Neural cell (in vitro differentiated cells): Measurements from ENCODE around the gene SLFN14. TPM values are rescaled to one million over a fixed set of nuclear protein-coding genes. Genes with fewer than 3 reads are reported as not detected.

ENCODE experiments used
- H2AFZ ChIP-seq: fragments of 200-600, 300-800 bp; sonication (generic), shearing (Covaris generic); 2 replicates; pipeline ENCODE4 v1.6.0; 2014; ENCODE audit warnings: low read depth, mild to moderate bottlenecking, antibody characterized with exemption, low read length, moderate library complexity
- H3F3A ChIP-seq: fragments of 200-600 bp; shearing (Covaris generic); 2 replicates; pipeline ENCODE4 v1.6.1; 2016; ENCODE audit warnings: mild to moderate bottlenecking, moderate library complexity, mixed read lengths, antibody characterized with exemption, low read length; ENCODE audit not compliant: insufficient read depth, poor library complexity, severe bottlenecking
- H3K27ac ChIP-seq: fragments of 200-600, 300-800 bp; sonication (generic), shearing (Covaris generic); 2 replicates; pipeline ENCODE4 v1.5.1; 2014; ENCODE audit warnings: mild to moderate bottlenecking, low read length, moderate library complexity
- H3K27me3 ChIP-seq: fragments of 300-800, 200-600 bp; sonication (generic), shearing (Covaris generic); 2 replicates; pipeline ENCODE4 v1.6.0; 2014; ENCODE audit warnings: mild to moderate bottlenecking, low read depth, low read length, moderate library complexity; ENCODE audit not compliant: insufficient read depth
- H3K36me3 ChIP-seq: fragments of 300-800, 200-600 bp; sonication (generic), shearing (Covaris generic); 2 replicates; pipeline ENCODE4 v1.5.1; 2014; ENCODE audit warnings: mild to moderate bottlenecking, antibody characterized with exemption, low read length, moderate library complexity; ENCODE audit not compliant: insufficient read depth
- H3K4me2 ChIP-seq: fragments of 300-800, 200-600 bp; sonication (generic), shearing (Covaris generic); 2 replicates; pipeline ENCODE4 v1.6.0; 2014; ENCODE audit warnings: mild to moderate bottlenecking, low read length
- H3K4me3 ChIP-seq: fragments of 300-800, 200-600 bp; sonication (generic), shearing (Covaris generic); 2 replicates; pipeline ENCODE4 v1.5.1; 2014; ENCODE audit warnings: mild to moderate bottlenecking, low read length, moderate library complexity
- H3K79me2 ChIP-seq: fragments of 200-600 bp; shearing (Covaris generic); replicated peaks from 2 replicates; pipeline ENCODE4 v1.6.0; 2014; ENCODE audit warnings: mild to moderate bottlenecking, low read length, moderate library complexity; ENCODE audit not compliant: insufficient read depth
- H3K9ac ChIP-seq: fragments of 300-800, 200-600 bp; sonication (generic), shearing (Covaris generic); 2 replicates; pipeline ENCODE4 v1.6.1; 2016; ENCODE audit warnings: mild to moderate bottlenecking, low read length, mixed read lengths
- H3K9me2 ChIP-seq: fragments of 200-600 bp; shearing (Covaris generic); 2 replicates; pipeline ENCODE4 v1.6.1; 2016; ENCODE audit warnings: mild to moderate bottlenecking, low read length, mixed read lengths; ENCODE audit not compliant: insufficient read depth
- H3K9me3 ChIP-seq: fragments of 200-600, 300-800 bp; sonication (generic), shearing (Covaris generic); 2 replicates; pipeline ENCODE4 v1.6.1; 2016; ENCODE audit warnings: mild to moderate bottlenecking, mixed run types, low read length, moderate library complexity, mixed read lengths
- H4K20me1 ChIP-seq: fragments of 200-600 bp; shearing (Covaris generic); 2 replicates; pipeline ENCODE4 v1.6.1; 2016; ENCODE audit warnings: mild to moderate bottlenecking, mixed run types; ENCODE audit not compliant: insufficient read depth
- EP300 ChIP-seq: fragments of 450-650 bp; conservative IDR thresholded peaks from 2 replicates; pipeline ENCODE4 v1.6.1; 2014; ENCODE audit warnings: antibody characterized with exemption, mild to moderate bottlenecking, moderate library complexity; ENCODE audit not compliant: poor library complexity, severe bottlenecking
- EZH2 ChIP-seq: fragments of 200-600, 300-800 bp; shearing (Covaris generic), sonication (generic); IDR thresholded peaks from 2 replicates; pipeline ENCODE4 v1.6.1; 2014; ENCODE audit warnings: antibody characterized with exemption, low read length, borderline replicate concordance, mild to moderate bottlenecking; ENCODE audit not compliant: insufficient read depth, poor library complexity, severe bottlenecking
- MXI1 ChIP-seq: fragments of 450-650 bp; conservative IDR thresholded peaks from 2 replicates; pipeline ENCODE4 v1.6.1; 2014; ENCODE audit warnings: antibody characterized with exemption, mild to moderate bottlenecking; ENCODE audit not compliant: poor library complexity, severe bottlenecking
- POLR2AphosphoS5 ChIP-seq: IDR thresholded peaks from 2 replicates; pipeline ENCODE4 v1.6.1; 2012
- RAD21 ChIP-seq: fragments of 450-650 bp; conservative IDR thresholded peaks from 2 replicates; pipeline ENCODE4 v1.6.1; 2014; ENCODE audit warnings: antibody characterized with exemption, mild to moderate bottlenecking, moderate library complexity
- SMC3 ChIP-seq: fragments of 450-650 bp; conservative IDR thresholded peaks from 2 replicates; pipeline ENCODE4 v1.6.1; 2014; ENCODE audit warnings: antibody characterized with exemption, mild to moderate bottlenecking, moderate library complexity; ENCODE audit not compliant: poor library complexity
- TAF1 ChIP-seq: IDR thresholded peaks from 2 replicates; pipeline ENCODE4 v1.6.1; 2012; ENCODE audit warnings: low read depth
- polyA plus RNA-seq: library from polyadenylated mRNA; depleted of rRNA; stranded (reverse); fragments of >200 nt; gene quantifications from 2 replicates; pipeline ENCODE4 v1.2.3, GENCODE V29; 2014
- TF ChIP-seq, protein P1 (sequence below): fragments of 450-650 bp; IDR thresholded peaks from 2 replicates; pipeline ENCODE4 v1.5.1; 2014; ENCODE audit warnings: antibody characterized with exemption, mild to moderate bottlenecking, moderate library complexity; ENCODE audit not compliant: poor library complexity, severe bottlenecking
- TF ChIP-seq, protein P2 (sequence below): IDR thresholded peaks from 2 replicates; pipeline ENCODE4 v1.6.1; 2012; ENCODE audit warnings: borderline replicate concordance

The SLFN14 gene
- polyA plus RNA-seq, 1 donor from 2014 or later: not detected

DNA sequence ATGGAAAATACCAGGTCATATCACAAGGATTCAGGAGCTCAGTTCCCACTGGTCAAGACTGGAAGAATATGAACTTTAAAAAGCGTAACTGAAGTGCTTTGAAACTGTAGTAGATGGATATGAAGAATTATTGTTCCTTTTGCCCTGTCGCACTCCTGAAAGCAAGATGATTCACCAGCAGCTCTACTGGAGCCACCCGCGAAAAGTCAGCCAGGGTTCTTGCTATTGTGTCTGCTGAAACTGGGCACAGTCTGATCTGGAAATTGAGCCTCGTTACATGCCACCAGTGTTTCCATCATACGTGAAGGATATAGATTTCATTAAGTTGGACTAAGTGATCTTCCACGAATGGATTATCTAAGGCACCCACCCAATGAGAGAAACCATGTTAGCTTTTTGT, 43.1 kb upstream of the SLFN14 start:
- Histone ChIP-seq H3K9ac (no peak overlapping the region), H3K9me3 (no peaks in the 10 kb centered on the region), H3K9me2 (no peaks in the 10 kb centered on the region), H3K79me2 (peaks cover 4% of the 10 kb centered on the region), H4K20me1 (no peaks in the 10 kb centered on the region), H2AFZ (no peak overlapping the region), H3K27ac (no peak overlapping the region), H3K36me3 (peaks cover 13% of the 10 kb centered on the region), H3K4me3 (no peak overlapping the region), H3K27me3 (no peaks in the 10 kb centered on the region), H3K4me2 (no peak overlapping the region), H3F3A (no peaks in the 10 kb centered on the region)
- TF ChIP-seq MXI1 (no peak), RAD21 (no peak), EP300 (no peak)
- TF ChIP-seq, protein P1, sequence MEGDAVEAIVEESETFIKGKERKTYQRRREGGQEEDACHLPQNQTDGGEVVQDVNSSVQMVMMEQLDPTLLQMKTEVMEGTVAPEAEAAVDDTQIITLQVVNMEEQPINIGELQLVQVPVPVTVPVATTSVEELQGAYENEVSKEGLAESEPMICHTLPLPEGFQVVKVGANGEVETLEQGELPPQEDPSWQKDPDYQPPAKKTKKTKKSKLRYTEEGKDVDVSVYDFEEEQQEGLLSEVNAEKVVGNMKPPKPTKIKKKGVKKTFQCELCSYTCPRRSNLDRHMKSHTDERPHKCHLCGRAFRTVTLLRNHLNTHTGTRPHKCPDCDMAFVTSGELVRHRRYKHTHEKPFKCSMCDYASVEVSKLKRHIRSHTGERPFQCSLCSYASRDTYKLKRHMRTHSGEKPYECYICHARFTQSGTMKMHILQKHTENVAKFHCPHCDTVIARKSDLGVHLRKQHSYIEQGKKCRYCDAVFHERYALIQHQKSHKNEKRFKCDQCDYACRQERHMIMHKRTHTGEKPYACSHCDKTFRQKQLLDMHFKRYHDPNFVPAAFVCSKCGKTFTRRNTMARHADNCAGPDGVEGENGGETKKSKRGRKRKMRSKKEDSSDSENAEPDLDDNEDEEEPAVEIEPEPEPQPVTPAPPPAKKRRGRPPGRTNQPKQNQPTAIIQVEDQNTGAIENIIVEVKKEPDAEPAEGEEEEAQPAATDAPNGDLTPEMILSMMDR: no peak

DNA sequence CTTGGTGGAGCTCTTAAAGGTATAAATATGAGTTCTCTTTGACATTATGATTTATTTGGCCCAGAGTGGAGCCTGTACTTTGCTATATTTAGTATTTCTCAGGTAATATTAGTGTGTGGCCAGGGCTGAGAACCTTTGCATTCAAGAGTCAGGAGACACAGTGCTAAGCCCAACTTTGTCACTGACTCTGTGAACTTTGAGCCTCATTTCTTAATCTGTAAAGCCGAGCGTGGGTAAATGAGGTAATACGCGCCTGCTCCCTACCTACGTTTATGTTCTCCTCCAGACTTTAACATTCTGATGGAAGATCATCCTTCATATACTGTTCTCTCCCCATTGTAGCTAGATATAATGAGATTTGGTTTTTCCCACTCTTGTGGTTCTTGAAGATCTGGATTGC, 37.0 kb upstream of the SLFN14 start:
- no peaks in the 10 kb centered on the region for H3K36me3 ChIP-seq
- no peak overlapping the region for H3K4me3 ChIP-seq
- no peaks in the 10 kb centered on the region for H3K27me3 ChIP-seq
- H3K9me3 ChIP-seq: no peaks in the 10 kb centered on the region
- no peak for TF ChIP-seq SMC3
- TF ChIP-seq RAD21: no peak
- no peak overlapping the region for H2AFZ ChIP-seq
- H3K79me2 ChIP-seq: peaks cover 20% of the 10 kb centered on the region
- no peaks in the 10 kb centered on the region for H3F3A ChIP-seq
- H4K20me1 ChIP-seq: no peaks in the 10 kb centered on the region
- H3K9me2 ChIP-seq: no peaks in the 10 kb centered on the region
- no peak overlapping the region for H3K4me2 ChIP-seq
- no peak overlapping the region for H3K27ac ChIP-seq
- no peak overlapping the region for H3K9ac ChIP-seq

DNA sequence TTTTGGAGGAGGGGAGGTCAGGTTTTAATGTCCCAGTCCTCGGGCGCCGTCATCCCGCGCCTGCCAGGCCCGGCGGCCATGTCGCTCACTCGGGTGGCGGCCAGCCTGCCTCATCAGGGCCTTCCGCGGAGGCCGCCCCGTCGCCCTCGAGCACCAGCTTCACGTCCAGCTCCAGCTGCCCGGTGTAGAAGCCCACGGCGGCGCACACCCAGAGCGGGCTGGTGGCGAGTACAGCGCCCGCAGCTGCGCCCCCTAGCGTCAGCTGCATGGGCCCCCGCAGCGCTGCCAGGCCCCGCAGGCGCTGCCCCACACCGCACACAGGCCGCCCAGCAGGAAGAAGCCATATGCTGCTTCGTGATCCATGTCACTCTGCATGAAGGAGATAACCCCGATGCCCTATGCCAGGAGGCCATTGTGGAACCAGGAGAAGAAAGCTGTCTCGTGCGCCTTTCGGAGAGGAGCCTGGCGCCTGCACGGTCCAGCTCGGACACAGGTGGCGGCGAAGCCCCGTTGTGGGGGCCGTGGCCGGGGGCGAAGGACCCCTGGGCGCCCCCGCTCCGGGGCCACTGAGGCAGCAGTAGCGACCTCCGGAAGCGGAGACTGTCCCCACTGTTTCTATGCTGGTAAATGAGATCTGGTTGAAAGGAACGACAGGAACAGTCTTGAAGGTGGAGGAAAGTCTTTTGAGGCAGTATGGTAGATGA, 36.1 kb upstream of the SLFN14 start:
- H3K4me2 ChIP-seq: no peak overlapping the region
- H3K27ac ChIP-seq: no peak overlapping the region
- no peak overlapping the region for H2AFZ ChIP-seq
- no peaks in the 10 kb centered on the region for H3K9me2 ChIP-seq
- H3K79me2 ChIP-seq: peaks cover 26% of the 10 kb centered on the region
- no peaks in the 10 kb centered on the region for H3K9me3 ChIP-seq
- H3K9ac ChIP-seq: no peak overlapping the region
- H3K4me3 ChIP-seq: no peak overlapping the region
- no peaks in the 10 kb centered on the region for H3K27me3 ChIP-seq
- TF ChIP-seq, protein P1: no peak
- TF ChIP-seq POLR2AphosphoS5 (no peak), EZH2 (no peak), EP300 (no peak), MXI1 (no peak), SMC3 (no peak), TAF1 (no peak)
- TF ChIP-seq, protein P2, sequence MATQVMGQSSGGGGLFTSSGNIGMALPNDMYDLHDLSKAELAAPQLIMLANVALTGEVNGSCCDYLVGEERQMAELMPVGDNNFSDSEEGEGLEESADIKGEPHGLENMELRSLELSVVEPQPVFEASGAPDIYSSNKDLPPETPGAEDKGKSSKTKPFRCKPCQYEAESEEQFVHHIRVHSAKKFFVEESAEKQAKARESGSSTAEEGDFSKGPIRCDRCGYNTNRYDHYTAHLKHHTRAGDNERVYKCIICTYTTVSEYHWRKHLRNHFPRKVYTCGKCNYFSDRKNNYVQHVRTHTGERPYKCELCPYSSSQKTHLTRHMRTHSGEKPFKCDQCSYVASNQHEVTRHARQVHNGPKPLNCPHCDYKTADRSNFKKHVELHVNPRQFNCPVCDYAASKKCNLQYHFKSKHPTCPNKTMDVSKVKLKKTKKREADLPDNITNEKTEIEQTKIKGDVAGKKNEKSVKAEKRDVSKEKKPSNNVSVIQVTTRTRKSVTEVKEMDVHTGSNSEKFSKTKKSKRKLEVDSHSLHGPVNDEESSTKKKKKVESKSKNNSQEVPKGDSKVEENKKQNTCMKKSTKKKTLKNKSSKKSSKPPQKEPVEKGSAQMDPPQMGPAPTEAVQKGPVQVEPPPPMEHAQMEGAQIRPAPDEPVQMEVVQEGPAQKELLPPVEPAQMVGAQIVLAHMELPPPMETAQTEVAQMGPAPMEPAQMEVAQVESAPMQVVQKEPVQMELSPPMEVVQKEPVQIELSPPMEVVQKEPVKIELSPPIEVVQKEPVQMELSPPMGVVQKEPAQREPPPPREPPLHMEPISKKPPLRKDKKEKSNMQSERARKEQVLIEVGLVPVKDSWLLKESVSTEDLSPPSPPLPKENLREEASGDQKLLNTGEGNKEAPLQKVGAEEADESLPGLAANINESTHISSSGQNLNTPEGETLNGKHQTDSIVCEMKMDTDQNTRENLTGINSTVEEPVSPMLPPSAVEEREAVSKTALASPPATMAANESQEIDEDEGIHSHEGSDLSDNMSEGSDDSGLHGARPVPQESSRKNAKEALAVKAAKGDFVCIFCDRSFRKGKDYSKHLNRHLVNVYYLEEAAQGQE: no peak
- H4K20me1 ChIP-seq: no peaks in the 10 kb centered on the region
- no peaks in the 10 kb centered on the region for H3F3A ChIP-seq
- no peaks in the 10 kb centered on the region for H3K36me3 ChIP-seq
